PC-9 (cell line): ENCODE measurements around the gene DVL2.

ENCODE experiments used
- CTCF ChIP-seq: fragments of 200-600 bp; sonication (generic); conservative IDR thresholded peaks from 2 replicates; pipeline ENCODE4 v1.6.1; 2017; ENCODE audit warnings: mixed run types, antibody characterized with exemption, mild to moderate bottlenecking, moderate library complexity
- EZH2 ChIP-seq: fragments of 200-600 bp; sonication (generic); IDR thresholded peaks from 2 replicates; pipeline ENCODE4 v1.8.0; 2017; ENCODE audit warnings: antibody characterized with exemption, low read depth

DNA sequence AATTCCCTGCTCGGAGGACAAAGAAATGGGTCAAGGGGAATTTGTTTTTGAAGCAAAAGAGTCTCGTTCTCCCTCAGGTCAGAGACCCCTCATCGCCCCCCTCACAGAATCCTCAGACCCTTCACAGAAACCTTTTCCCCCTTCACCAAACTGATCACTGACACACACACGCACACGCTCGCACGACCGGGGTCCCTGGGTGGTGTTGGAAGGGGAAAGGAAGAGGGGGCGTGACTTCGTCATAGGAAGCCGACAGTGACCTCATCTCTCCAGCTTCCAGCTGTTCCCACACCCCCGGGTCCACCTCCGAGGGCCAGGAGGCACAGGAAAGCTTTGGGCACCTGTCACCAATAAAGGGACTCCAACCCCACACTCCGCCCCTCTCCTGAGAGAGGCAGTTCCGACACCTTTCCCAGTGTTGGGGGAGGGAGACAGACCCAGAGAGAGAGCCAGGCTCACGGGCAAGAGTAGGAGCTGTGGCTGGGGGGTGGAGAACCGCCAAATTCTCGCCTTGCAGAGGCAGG lies 56.3 kb downstream of the DVL2 start:
- no peak for TF ChIP-seq CTCF
- TF ChIP-seq EZH2, result no peak
